HG03039 (cell line): ENCODE results near the gene SMYD3.

Source experiments
- ATAC-seq: cut with Tn5 transposase; IDR thresholded peaks from one replicate; pipeline ENCODE4 v1.9.1; 2021; ENCODE audit warnings: mild to moderate bottlenecking, moderate library complexity; ENCODE audit not compliant: unreplicated experiment

SMYD3 gene

DNA sequence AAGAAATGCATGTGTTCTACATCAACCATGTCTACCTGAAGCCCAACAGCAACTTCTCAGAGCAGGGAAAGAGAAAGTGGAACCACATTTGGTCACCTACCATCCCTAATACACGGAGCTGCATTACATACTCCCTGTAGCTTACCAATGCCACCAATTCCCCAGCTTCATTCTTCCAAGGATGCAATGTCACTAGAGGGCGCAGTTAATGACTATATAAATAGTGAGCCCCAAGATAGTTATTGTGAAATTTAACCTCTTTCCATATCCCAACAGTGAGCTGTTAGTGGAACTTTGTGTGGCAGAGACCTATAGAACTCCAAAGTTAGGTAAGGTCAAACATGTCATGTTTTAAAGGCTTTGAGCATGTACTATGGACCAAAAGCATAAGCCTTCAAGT lies 618.3 kb downstream of the SMYD3 start:
- ATAC-seq = no peak

DNA sequence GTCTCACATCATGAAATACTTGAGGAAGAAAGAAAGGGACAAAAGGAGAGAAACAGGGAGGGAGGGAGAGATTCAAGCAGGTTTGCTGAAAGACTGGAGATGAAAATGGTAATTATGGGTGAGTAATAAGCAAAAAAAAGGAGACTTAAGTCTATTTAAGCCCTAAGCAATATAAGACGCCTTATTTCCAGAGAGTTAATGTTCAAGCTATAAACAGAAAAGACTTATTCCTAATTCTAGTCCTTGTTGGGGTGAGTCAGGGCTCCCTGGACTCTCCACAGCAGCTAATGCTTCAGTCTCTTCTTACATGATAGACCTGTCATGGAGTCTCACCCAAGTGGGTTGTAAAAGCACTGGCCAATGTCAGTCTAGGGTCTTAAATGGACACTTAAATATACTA lies 619.2 kb downstream of the SMYD3 start:
- no peak for ATAC-seq

DNA sequence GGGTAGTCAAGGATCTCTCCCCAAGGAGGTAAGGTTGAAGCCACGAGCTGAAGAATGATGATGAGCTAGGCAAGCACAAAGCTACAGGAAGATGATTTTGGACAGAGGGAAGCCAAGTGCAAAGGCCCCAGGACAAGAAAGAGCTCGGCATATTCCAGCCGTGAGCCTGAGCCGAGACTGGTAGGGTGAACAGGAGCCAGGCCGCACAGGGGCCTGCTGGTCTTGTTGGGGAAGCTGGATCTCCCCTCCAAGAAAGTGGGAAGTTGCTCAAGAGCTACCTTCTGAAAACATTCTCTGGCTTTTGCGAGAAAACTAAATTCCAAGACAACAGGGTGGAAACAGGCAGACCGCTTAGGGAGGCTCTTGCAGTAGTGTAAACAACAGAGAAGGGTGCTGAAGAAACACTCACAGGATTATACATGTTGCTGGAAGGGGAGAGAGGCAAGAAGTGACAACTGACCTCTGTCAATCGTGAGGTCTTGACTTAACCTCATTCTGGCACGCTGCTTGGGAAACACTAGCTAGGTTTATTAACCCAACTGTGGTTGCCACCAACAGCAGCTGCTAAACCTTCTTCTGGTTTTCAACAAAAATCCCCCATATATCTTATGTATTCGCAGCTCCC lies 625.2 kb downstream of the SMYD3 start:
- no peak for ATAC-seq

DNA sequence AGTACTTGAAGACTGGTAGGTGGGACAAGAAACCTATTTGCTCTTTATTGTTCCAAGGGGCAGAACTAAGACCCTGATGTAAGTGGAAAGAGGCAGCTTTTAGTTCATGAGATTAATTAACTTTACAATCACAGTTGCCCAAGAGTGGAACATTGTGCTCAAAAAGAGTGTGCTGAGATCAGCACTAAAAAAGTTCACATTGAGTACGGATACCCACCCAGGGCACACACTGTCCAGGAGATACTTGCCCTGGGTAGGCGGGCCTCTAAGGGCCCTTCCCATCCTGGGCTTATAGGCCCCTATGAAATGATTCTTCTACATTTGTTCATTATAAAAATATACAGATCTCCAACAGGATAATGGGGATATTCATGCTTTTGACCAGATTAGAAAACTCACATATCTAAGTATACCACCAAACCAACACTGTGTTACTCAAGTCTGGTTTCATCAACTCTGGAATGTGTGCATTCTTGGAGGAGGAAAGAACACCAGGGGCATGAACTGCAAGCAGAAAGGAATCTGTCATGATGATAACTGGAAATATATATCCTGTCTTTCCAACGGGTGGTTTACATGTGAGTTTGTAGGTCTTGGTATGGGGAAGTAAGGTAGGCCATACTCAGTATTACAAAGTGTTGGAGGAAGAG lies 626.2 kb downstream of the SMYD3 start:
- no peak for ATAC-seq

DNA sequence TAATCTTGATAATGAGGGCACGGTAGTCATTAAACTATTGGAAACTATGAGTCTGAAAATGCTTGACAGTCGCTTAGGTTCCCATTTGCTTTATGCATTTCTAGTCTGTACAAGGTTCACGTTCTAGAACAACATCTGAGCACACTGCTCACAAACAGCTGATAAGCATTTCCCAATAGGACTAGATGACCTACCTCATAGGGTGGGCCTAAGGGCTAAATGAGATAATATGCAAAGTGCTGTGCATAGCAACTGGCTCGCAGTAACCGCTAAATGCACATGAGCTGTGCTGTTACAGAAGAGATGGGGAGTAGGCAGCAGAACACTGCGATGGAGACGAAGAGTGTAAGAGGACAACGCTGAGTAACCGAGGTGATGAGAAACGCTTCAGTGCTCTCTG lies 628.0 kb downstream of the SMYD3 start:
- ATAC-seq = no peak

DNA sequence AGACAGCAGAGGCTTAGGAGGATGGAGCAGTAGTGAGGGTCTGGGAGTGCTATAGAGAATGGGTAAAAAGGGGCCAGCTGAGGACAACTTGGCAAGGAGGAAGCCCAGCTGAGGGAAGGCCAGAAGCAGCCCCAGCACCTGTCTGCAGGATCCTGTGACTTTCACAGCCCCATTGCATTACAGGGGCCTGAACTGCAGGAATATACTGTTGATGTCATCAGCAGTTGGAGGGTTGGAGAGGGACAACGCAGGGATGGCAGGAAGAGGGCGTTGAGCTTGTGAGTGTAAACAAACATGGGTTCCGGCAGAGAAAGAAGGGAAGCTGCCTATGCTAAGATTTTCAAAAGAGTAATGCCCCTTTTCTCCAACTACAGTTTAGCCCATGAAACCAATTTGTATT lies 628.5 kb downstream of the SMYD3 start:
- ATAC-seq = no peak

DNA sequence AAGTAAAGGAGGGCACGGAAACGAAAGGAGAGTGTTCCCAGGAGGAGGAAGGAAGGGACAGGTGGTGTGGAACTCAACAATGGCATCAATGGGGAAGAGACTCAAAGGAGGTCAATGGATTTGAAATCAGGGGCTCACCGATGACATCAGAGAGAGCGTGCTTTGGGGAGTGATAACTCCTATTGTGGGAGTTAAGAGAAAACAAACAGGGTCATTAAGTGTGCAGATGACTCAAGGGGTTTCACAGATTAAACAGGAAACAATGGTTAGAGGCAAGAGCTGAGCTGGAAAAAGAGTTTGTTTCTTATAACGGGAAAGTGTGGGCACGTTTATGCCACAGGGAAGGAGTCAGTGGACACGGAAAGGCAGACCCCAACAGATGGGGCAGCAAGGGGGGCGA lies 629.1 kb downstream of the SMYD3 start:
- ATAC-seq = no peak

DNA sequence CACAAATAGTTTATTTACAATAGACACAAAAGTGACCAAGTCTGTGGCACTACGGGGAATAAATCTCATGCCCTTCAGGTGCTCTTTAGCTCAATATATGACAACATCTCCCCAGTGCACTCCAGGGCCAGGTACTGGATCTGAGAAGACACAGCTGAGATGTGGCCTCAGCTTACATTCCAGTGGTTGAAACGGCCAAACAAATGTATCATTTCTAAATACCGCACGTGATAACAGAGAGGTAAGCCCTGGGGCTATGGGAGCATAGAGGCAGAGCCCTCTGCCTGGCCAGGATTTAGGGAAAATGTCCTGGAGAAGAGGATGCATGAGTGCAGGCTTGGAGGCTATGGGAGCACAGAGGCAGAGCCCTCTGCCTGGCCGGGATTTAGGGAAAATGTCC lies 630.5 kb downstream of the SMYD3 start:
- no peak for ATAC-seq

DNA sequence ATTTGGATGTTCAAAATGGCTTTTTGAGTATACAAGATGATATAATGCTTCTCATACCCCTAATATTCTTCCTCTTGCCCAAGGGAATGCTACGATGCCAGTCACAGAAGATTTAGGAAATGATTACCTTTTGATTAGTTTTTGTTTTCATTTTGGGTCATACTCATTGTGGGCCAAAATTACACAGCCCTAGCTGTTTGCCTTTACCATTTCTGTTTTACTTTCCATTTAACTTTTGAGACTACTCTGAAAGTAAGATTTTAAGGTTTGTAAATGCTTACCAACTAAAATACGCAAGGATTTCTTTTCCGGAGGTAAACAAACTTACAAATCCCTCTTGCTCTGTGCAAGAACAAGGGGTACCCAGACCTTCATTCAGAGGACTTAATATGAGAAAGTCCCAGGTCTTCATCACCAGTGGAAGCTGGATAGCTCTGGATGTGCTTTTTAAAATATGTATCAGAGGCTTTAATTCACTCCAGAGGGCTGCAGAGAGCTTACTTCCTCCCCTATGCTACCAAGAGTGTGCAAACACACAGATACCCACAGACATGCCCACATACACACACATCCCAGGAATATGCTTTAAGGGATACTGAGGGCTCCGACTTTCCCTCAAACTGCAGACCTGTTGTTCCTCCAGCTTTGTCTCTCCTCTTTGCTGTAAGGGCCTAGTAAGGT lies 631.4 kb downstream of the SMYD3 start:
- ATAC-seq = no peak

DNA sequence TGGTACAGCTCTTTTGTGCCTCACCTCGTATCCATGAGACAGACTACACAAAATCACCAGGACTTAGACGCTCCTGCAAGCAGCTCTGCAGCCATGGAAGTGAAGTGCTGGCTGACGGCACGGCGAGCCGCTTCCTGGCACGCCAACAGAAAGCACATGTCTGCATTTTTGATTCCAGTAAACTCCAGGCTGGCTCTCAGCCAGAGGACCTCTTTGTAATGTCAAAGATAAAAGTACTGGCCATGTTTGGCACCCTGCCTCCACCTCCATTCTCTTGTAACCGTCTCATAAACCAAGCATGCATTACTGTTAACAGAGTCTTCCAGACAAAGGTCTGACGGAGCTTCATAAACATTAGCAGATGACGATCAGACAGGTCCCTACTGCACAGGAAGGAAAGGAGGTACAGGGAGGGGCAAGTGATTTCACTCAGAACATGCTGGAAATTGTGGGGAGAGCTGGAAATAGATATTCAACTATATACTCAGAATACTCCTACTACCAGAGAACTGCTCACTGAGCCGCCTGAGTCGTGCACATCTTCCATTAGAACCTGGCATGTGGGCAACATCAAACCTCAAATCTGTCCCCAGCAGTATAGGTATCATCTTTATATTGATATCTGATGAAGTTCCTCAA lies 632.0 kb downstream of the SMYD3 start:
- ATAC-seq = no peak

DNA sequence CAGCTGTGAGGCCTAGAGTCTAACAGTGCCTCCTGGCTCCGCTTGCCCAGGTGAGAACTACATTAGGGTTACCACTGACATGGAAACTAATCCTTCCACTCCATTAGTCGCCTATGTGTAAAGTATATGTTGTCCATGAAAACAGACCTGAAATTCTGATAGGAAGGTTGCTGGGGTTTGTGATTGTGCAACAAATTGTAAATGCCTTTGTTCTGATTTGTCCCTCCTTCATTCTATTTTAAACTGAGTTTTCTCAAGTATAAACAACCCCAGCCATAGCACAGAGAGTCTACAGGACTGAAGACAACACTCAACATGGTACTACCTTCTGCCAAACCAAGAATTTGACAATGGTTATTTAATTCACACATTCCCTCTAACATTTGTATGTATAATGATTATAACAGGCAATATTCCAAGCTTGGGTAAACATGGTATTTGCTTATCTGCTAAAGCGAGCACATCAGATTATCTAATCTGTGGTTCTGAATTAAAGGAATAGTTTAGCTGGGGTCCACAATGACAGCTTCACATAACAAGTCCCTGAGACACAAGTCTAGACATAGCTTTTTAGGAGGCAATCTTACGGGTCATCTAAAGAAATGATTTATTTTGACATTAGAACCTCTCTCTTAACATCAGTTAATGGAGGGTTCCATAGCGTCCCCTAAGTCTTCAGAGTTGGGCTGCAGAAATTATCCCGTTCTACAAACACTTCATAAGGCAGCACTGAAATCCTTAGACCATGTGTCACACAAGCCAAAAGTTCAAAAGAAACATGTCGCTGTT lies 633.0 kb downstream of the SMYD3 start:
- no peak for ATAC-seq

DNA sequence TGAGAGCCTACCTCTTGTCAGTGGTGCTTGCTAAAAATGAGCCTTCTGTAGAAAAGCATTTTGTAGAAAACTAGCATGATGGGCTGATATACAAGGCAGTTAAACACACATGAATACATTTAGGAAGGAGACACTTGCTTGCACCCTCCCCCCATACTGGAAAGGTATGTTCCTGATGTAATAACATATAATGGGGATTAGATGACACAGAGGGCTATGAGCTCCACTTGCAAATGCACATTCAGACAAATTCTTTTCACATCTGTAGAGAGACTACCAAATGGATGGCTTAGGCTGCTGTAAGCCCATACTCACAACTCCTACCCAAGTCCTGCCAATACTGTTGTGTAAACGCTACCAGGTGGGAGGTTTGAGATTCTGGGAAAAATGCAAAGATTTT lies 634.0 kb downstream of the SMYD3 start:
- no peak for ATAC-seq

DNA sequence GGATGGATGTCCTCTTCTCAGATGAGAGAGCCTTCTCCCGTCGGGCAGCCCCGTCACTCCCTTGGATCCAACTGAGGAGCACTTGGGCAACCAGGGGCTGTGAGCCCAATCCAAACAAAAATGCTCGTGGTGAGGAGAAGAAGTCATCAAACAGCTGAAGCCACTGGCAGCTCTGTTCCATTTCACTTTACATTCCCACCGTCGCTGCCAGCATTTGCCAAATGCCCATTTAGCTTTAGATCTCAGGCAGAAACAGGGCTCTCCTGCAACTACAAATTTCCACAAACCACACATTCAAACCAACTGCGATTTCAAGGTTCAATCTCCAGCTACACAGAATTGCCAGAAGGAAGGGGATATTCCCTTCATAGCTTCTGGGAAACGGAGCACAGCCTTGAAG lies 634.6 kb downstream of the SMYD3 start:
- ATAC-seq = no peak

DNA sequence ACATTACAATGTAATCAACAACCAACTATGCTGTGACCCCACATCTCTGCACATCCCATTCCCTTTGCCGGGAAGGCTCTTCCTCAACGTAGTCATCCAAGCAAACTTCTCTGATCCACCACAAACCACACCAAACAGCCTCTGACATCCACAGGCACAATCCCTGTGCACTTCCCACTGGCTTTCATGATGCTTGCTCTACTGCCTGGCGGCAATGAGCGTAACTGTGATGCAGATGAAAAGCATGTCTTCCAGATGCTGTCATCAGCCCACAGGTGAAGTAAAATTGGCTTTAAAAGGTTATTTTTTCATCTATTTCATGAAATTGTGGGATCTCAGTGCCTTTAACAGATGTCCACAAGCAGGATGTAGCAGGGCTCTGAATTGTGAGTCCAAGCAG lies 635.2 kb downstream of the SMYD3 start:
- ATAC-seq = no peak

DNA sequence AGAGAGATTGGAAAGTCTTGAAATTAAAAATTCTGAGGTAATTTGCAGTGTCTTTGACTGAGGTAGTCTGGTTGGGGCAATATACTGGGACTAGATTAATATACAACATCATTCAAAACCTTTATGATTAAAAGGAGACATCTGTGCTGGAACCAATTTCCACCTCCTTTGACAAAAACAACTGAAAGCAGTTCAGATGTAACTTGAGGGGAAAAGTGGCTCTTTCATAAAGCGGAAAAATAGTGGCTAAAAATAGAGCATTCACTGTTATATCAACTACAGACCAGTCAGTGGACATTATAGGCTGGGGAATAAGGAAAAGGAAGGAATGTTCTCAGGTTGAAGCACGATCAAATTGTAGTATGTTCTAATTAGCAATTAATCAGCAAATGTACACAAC lies 635.9 kb downstream of the SMYD3 start:
- ATAC-seq = no peak

DNA sequence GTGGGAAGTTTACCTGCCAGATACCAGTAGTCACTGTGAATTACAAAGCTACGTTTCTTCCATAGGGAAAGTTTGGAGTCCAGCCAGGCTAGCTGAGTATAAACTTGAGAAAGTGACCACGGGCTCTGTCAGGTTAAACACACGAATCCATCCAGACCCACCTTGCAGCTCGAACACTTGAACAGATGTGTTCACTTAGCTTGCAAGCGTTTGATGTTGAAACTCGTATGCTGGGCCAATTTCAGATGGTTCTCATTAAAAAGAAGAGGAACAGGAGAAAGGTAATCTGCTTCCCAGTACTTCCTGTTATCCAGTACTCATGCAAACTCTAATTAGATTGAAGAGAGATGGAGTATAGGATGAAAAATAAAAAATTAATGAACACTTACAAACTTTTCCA lies 636.4 kb downstream of the SMYD3 start:
- ATAC-seq = no peak

DNA sequence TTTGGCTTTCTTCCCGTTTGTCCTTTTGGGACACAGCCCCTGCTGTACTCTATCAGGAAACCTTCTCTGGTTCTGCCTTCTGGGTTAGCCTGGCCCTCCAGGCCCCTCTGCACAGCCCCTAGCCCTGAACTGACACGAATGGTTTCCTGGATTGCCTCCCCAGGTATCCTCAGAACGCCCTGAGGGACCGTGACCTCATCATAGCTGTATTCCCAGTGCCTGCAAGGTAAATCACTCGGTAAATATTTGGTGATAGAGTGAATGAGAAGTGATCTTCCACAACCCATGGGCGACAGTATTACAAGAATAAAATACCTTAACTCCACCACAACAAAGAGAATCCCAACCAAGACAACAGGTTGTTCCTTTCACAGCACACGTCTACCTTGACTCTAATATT lies 637.2 kb downstream of the SMYD3 start:
- no peak for ATAC-seq

DNA sequence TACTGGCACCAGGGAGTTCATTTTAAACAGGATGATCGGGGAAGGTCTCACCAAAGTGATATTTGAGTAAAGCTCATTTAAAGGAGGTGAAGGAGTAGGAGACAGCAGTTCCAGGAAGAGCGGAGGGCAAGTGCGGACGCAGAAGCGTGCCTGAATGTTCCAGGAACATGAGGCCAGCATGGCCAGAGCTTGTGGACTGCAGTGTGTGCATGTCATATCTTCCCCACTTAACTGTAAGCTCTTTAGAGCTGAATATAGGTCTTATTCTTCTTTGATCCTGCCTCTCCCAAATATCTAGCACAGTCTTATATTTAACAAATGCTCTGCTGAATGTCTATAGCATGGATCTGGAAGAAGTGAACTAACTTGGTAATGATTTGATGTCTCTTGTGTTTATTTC lies 639.3 kb downstream of the SMYD3 start:
- no peak for ATAC-seq

DNA sequence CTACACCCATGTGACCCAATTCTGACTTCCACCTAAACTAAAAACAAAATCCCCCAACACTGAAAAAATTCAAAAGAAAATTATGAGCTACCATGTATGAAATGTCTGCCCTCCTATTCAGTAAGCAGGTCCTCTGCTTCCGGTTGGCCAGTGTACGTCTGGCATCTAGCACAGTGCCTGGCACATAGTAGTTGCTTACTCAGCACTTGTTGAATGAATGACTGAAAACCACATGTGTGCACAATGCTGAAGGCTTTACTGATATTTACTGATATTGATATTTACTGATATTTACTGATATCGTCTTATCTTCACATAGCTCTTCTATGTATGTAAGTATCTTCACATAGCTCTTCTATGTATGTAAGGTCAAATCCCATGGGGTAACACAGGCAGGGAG lies 642.2 kb downstream of the SMYD3 start:
- no peak for ATAC-seq

DNA sequence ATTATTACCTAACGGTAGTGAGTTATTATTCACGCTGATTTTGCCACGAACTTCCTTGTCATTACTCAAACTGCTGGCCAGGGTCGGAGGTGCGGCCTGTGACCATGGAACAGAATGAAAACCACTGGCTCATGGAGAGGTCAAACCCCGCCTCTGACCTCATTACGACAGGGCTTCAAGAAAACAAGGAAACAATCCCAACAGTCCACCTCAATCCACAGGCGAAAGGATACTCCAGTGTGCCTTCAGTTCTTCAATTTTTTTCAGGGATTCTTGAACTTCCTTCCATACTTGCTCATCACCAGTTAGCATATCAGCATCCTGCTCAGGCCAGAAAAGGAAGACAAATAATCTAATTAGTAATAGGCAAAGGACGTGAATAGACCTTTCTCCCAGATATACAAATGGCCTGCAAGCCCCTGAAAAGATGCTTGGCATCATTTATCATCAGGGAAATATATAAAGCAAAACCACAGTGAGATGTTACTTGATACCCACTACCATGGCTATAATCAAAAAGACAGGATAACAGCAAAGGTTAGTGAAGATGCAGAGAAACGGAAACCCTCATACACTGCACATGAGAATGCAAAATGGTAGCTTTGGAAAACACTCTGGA lies 643.4 kb downstream of the SMYD3 start:
- ATAC-seq = no peak
